MCF 10A (cell line): ENCODE results near the gene ARIH1. TPM values are rescaled to one million over a fixed set of nuclear protein-coding genes. Genes with fewer than 3 reads are reported as not detected.

ENCODE experiments used
- BruUV-seq: library from RNA; stranded (reverse); fragments of 400-500 nt; replicated peaks from 2 replicates; lab custom pipeline; 2021; lab: Mats Ljungman, UMichigan
- CTCF ChIA-PET: fragments of 300-600 bp; sonication (Branson Sonifier 250); formaldehyde crosslinking; extraction: SDS; loops from one replicate; lab custom pipeline; 2021; ENCODE audit warnings: antibody characterized with exemption, inconsistent platforms; lab: Yijun Ruan, JAX
- POLR2A ChIA-PET: fragments of 300-600, 350-650 bp; sonication (Branson Sonifier 250); formaldehyde crosslinking; extraction: SDS; loops from one replicate; lab custom pipeline; 2020; ENCODE audit warnings: antibody characterized with exemption, inconsistent platforms; lab: Yijun Ruan, JAX
- DNase-seq: peaks from one replicate; pipeline ENCODE4 v3.0.0-alpha.2; 2018; ENCODE audit not compliant: unreplicated experiment
- H3K27ac Mint-ChIP-seq: one replicate; pipeline ENCODE4 v1.8.0; 2022; ENCODE audit warnings: mild to moderate bottlenecking, low read depth, mixed read lengths; ENCODE audit not compliant: unreplicated experiment
- H3K27me3 Mint-ChIP-seq: one replicate; pipeline ENCODE4 v1.8.0; 2022; ENCODE audit warnings: mixed read lengths; ENCODE audit not compliant: insufficient read depth, unreplicated experiment
- H3K36me3 Mint-ChIP-seq: one replicate; pipeline ENCODE4 v1.8.0; 2022; ENCODE audit warnings: mild to moderate bottlenecking, moderate library complexity, mixed read lengths; ENCODE audit not compliant: insufficient read depth, unreplicated experiment
- H3K4me1 Mint-ChIP-seq: one replicate; pipeline ENCODE4 v1.8.0; 2022; ENCODE audit warnings: mixed read lengths; ENCODE audit not compliant: insufficient read depth, unreplicated experiment
- H3K4me3 Mint-ChIP-seq: one replicate; pipeline ENCODE4 v1.8.0; 2022; ENCODE audit warnings: mild to moderate bottlenecking, moderate library complexity, mixed read lengths; ENCODE audit not compliant: unreplicated experiment
- H3K9me3 Mint-ChIP-seq: one replicate; pipeline ENCODE4 v1.8.0; 2022; ENCODE audit warnings: mixed read lengths; ENCODE audit not compliant: unreplicated experiment
- intact Hi-C: fragments of 100-400 bp; cut with micrococcal nuclease; formaldehyde crosslinking; loops from 2 replicates; pipeline ENCODE4 v1.14.1; 2022
- total RNA-seq: library from RNA; stranded (reverse); gene quantifications from 2 replicates; pipeline ENCODE4 v1.2.3, GENCODE V29; 2022
- TF ChIP-seq, protein P1 (sequence below): fragments of 200-600 bp; IDR thresholded peaks from one replicate; pipeline ENCODE4 v1.8.0; 2022; ENCODE audit warnings: antibody characterized with exemption, mild to moderate bottlenecking; ENCODE audit not compliant: unreplicated experiment

ARIH1 gene
- total RNA-seq, 1 experiment from 2014 or later: 235 TPM

GRCh38 chr15:72579814-72580213 is 105.7 kb downstream of the ARIH1 start:
- CTCF ChIA-PET: interaction anchor here (0.6 kb wide), 1 partner anchor 106 kb away, joined by 5 read pairs; no protein-coding TSS in a partner anchor
- H3K27ac Mint-ChIP-seq: no peak overlapping the region
- POLR2A ChIA-PET: no interaction called here
- peaks cover 8% of the 10 kb centered on the region for H3K9me3 Mint-ChIP-seq
- peaks cover 87% of the 10 kb centered on the region for H3K36me3 Mint-ChIP-seq
- H3K27me3 Mint-ChIP-seq: no peaks in the 10 kb centered on the region
- no peak overlapping the region for H3K4me3 Mint-ChIP-seq
- no peaks in the 10 kb centered on the region for H3K4me1 Mint-ChIP-seq
- DNase-seq: no peak
- no TSS peak for BruUV-seq
- intact Hi-C loops: no loop called here
- TF ChIP-seq, protein P1, sequence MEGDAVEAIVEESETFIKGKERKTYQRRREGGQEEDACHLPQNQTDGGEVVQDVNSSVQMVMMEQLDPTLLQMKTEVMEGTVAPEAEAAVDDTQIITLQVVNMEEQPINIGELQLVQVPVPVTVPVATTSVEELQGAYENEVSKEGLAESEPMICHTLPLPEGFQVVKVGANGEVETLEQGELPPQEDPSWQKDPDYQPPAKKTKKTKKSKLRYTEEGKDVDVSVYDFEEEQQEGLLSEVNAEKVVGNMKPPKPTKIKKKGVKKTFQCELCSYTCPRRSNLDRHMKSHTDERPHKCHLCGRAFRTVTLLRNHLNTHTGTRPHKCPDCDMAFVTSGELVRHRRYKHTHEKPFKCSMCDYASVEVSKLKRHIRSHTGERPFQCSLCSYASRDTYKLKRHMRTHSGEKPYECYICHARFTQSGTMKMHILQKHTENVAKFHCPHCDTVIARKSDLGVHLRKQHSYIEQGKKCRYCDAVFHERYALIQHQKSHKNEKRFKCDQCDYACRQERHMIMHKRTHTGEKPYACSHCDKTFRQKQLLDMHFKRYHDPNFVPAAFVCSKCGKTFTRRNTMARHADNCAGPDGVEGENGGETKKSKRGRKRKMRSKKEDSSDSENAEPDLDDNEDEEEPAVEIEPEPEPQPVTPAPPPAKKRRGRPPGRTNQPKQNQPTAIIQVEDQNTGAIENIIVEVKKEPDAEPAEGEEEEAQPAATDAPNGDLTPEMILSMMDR: no peak

DNA sequence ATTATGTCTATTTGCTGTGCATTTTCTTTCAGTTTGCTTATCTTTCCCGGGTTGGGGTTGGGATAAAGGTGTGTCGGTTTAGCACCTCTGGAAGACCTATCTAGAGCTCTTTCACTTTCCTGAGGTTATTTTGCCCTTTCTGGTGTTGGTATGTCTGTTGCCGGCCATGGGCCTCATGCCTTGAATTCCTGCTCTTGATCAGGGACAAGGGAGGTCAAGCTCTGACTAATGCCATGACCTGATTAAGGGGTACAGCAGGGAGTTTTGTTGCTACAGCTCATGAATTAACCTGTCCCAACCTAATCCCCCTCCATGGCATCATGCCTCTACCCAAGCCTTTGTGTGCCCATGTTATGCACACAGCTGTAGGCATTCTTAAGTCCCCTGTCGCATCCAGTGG is 109.9 kb downstream of the ARIH1 start:
- intact Hi-C loops: loop anchor here (2.0 kb wide), 1 partner anchor 271 kb away; no protein-coding TSS in a partner anchor
- POLR2A ChIA-PET: interaction anchor here (0.8 kb wide), 1 partner anchor 353 kb away, joined by 3 read pairs; no protein-coding TSS in a partner anchor
- no TSS peak for BruUV-seq
- TF ChIP-seq, protein P1: no peak
- Mint-ChIP-seq H3K36me3 (peaks cover 97% of the 10 kb centered on the region), H3K27ac (no peak overlapping the region), H3K4me3 (no peak overlapping the region), H3K9me3 (peaks cover 4% of the 10 kb centered on the region), H3K27me3 (no peaks in the 10 kb centered on the region), H3K4me1 (no peaks in the 10 kb centered on the region)
- CTCF ChIA-PET: interaction anchor here (1.6 kb wide), 1 partner anchor 16 kb away, joined by 5 read pairs; no protein-coding TSS in a partner anchor
- DNase-seq: no peak

DNA sequence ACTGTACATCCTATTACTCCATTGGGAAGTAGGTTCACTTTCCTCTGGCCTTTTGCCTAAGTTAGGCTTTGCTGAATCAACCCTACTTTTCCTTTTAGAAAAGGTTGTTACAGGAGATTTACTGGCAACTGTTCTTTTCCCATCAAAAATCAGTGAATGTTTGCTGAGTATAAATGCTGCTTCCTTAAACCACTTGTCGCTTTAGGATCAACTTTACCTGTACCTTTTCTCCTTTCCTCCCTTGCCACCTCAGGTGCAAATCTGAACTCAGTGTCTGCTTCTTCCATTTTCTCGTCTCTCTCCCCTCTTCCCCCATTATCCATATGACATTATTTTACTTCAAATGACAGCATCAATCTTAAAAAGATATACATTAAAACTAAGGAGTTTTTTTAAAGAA is 110.9 kb downstream of the ARIH1 start:
- no peak overlapping the region for H3K4me3 Mint-ChIP-seq
- H3K27me3 Mint-ChIP-seq: no peaks in the 10 kb centered on the region
- no peak overlapping the region for H3K27ac Mint-ChIP-seq
- no peaks in the 10 kb centered on the region for H3K9me3 Mint-ChIP-seq
- H3K4me1 Mint-ChIP-seq: no peaks in the 10 kb centered on the region
- ChIA-PET CTCF (interaction anchor here (0.6 to 1.6 kb wide), 2 partner anchors 15 to 112 kb away, joined by 3 to 5 read pairs; no protein-coding TSS in a partner anchor), POLR2A (interaction anchor here (0.8 to 1.0 kb wide), 3 partner anchors 112 to 354 kb away, joined by 3 read pairs; partner anchors contain the start of gene HEXA)
- TF ChIP-seq, protein P1: no peak
- DNase-seq: no peak
- intact Hi-C loops: loop anchor here (2.0 to 5.0 kb wide), 2 partner anchors 113 to 272 kb away; partner anchors contain the start of gene ARIH1
- BruUV-seq: no TSS peak
- peaks cover 90% of the 10 kb centered on the region for H3K36me3 Mint-ChIP-seq

GRCh38 chr15:72585476-72586058 is 111.4 kb downstream of the ARIH1 start:
- Mint-ChIP-seq H3K4me1 (no peaks in the 10 kb centered on the region), H3K4me3 (no peak overlapping the region), H3K36me3 (peaks cover 90% of the 10 kb centered on the region), H3K9me3 (no peaks in the 10 kb centered on the region), H3K27me3 (no peaks in the 10 kb centered on the region), H3K27ac (no peak overlapping the region)
- TF ChIP-seq, protein P1: no peak
- POLR2A ChIA-PET: interaction anchor here (0.9 to 1.5 kb wide), 4 partner anchors 9 to 210 kb away, joined by 3 to 4 read pairs (median 4); partner anchors contain the start of genes BBS4, HEXA and HIGD2B
- DNase-seq: peak; percentile 22
- no TSS peak for BruUV-seq
- CTCF ChIA-PET: no interaction called here
- intact Hi-C loops: loop anchor here (2.0 to 5.0 kb wide), 2 partner anchors 113 to 273 kb away; partner anchors contain the start of gene ARIH1
